Tibial artery (tissue), 4 donors: ENCODE results near the gene SUGP1.
"Not testable (repeated sequence)": the region's sequence is repeated elsewhere in the genome, so short reads cannot be mapped to it uniquely, and the experiment has no call there.

ENCODE experiments used
- DNase-seq, 2 donors: peaks; one replicate each; pipeline ENCODE4 v3.0.0-alpha.2; 2019
- H3K27ac ChIP-seq, 2 donors: fragments of 200-600 bp; sonication (generic) in 1 of 2; 1 replicate in 1 of 2; 2 replicates in 1 of 2; pipeline ENCODE4 v1.5.1; 2018 to 2019; ENCODE audit warnings: mild to moderate bottlenecking in 1 of 2
- H3K27me3 ChIP-seq, 2 donors: fragments of 200-600 bp; sonication (generic) in 1 of 2; one replicate each; pipeline versions ENCODE4 v1.5.1 to v1.6.0; 2016 to 2019
- H3K36me3 ChIP-seq, 3 donors: fragments of 200-600 bp; sonication (generic) in 2 of 3; one replicate each; pipeline ENCODE4 v1.5.1; 2016 to 2019; ENCODE audit warnings: mild to moderate bottlenecking in 2 of 3
- H3K4me1 ChIP-seq, 4 donors: fragments of 200-600 bp; sonication (generic) in 2 of 4; 1 replicate in 3 of 4; 2 replicates in 1 of 4; pipeline ENCODE4 v1.5.1; 2016 to 2019
- H3K4me3 ChIP-seq, 2 donors: fragments of 200-600 bp; sonication (generic) in 1 of 2; 1 replicate in 1 of 2; 2 replicates in 1 of 2; pipeline ENCODE4 v1.5.1; 2018 to 2019; ENCODE audit warnings: mild to moderate bottlenecking in 2 of 2
- H3K9me3 ChIP-seq, 3 donors: fragments of 200-600 bp; sonication (generic) in 1 of 3; one replicate each; pipeline ENCODE4 v1.5.1; 2016 to 2019
- intact Hi-C: fragments of 100-400 bp; cut with DNase I; formaldehyde crosslinking; loops from one replicate; pipeline ENCODE4 v1.15.0; 2023; ENCODE audit warnings: low total_unique reads
- TF ChIP-seq, protein P1 (sequence below), 2 experiments: fragments of 200-600 bp in 1 of 2; fragments of 450-650 bp in 1 of 2; IDR thresholded peaks; one replicate each; pipeline ENCODE4 v1.5.1; 2017 to 2019; ENCODE audit warnings: antibody characterized with exemption in 2 of 2, mild to moderate bottlenecking in 1 of 2, moderate library complexity in 1 of 2

SUGP1 gene

GRCh38 chr19:19257836-19258588, 62.3 kb downstream of the SUGP1 start:
- H3K4me3 ChIP-seq = no peak overlapping the region
- DNase-seq = no peak
- intact Hi-C loops = no loop called here
- TF ChIP-seq, protein P1, sequence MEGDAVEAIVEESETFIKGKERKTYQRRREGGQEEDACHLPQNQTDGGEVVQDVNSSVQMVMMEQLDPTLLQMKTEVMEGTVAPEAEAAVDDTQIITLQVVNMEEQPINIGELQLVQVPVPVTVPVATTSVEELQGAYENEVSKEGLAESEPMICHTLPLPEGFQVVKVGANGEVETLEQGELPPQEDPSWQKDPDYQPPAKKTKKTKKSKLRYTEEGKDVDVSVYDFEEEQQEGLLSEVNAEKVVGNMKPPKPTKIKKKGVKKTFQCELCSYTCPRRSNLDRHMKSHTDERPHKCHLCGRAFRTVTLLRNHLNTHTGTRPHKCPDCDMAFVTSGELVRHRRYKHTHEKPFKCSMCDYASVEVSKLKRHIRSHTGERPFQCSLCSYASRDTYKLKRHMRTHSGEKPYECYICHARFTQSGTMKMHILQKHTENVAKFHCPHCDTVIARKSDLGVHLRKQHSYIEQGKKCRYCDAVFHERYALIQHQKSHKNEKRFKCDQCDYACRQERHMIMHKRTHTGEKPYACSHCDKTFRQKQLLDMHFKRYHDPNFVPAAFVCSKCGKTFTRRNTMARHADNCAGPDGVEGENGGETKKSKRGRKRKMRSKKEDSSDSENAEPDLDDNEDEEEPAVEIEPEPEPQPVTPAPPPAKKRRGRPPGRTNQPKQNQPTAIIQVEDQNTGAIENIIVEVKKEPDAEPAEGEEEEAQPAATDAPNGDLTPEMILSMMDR (IDR thresholded peaks at IDR 0.05) = no peak
- peaks cover 0 to 86% of the 10 kb centered on the region in 2 donors for H3K27me3 ChIP-seq
- no peak overlapping the region for H3K27ac ChIP-seq
- peaks cover 0 to 7% (median 0%) of the 10 kb centered on the region in 3 donors for H3K9me3 ChIP-seq
- H3K36me3 ChIP-seq = no peaks in the 10 kb centered on the region
- H3K4me1 ChIP-seq = peaks cover 0 to 10% (median 9%) of the 10 kb centered on the region in 4 donors

DNA sequence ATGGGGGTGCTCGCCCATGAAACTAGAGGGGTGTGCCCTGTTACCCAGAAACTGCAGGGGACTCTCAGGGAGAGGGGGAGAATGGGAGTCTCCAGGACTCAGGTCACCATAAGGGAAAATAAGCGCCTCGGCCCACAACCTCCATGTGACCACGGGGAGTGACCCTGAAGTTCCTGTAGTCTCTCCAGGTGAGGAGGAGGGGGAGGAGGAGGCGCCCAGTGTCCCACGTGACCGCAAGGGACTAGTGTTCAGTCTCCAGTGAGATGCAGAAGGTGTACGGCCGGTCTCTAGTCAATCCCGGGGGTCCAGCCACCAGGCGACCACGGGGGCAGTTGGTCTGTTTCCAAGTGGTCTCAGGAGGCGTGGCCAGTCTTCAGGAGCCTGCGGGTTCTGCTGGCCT, 63.2 kb downstream of the SUGP1 start:
- Histone ChIP-seq H3K4me3 (no peak overlapping the region), H3K27me3 (peaks cover 0 to 84% of the 10 kb centered on the region in 2 donors), H3K4me1 (peaks cover 0 to 10% (median 9%) of the 10 kb centered on the region in 4 donors), H3K9me3 (peaks cover 0 to 7% (median 0%) of the 10 kb centered on the region in 3 donors), H3K36me3 (no peaks in the 10 kb centered on the region), H3K27ac (no peak overlapping the region)
- TF ChIP-seq, protein P1 (IDR thresholded peaks at IDR 0.05) = no peak
- no peak for DNase-seq
- intact Hi-C loops = no loop called here

- no peak for DNase-seq
- intact Hi-C loops = no loop called here
- H3K4me1 ChIP-seq = peaks cover 0 to 5% (median 4%) of the 10 kb centered on the region in 4 donors
- TF ChIP-seq, protein P1 (IDR thresholded peaks at IDR 0.05) = no peak
- H3K27ac ChIP-seq = no peak overlapping the region
- no peaks in the 10 kb centered on the region for H3K36me3 ChIP-seq
- peaks cover 0 to 82% of the 10 kb centered on the region in 2 donors for H3K27me3 ChIP-seq
- H3K9me3 ChIP-seq = peaks cover 0 to 7% (median 0%) of the 10 kb centered on the region in 3 donors
- H3K4me3 ChIP-seq = no peak overlapping the region
Measured at GRCh38 chr19:19256072-19256969, 64.0 kb downstream of the SUGP1 start.

DNA sequence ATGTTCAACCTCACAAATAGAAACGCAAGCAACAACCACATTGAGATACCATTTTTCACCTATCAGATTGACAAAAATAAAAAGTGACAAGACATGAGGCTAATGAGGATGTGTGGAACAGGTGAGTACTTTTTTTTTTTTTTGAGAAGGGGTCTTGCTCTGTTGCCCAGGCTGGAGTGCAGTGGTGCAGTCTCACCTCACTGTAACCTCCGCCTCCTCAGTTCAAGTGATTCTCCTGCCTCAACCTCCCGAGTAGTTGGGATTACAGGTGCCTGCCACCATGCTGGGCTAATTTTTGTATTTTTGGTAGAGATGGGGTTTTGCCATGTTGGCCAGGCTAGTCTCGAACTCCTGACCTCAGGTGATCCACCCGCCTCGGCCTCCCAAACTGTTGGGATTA, 66.9 kb downstream of the SUGP1 start:
- peaks cover 0 to 73% of the 10 kb centered on the region in 2 donors for H3K27me3 ChIP-seq
- intact Hi-C loops, H3K4me1 ChIP-seq, H3K4me3 ChIP-seq, H3K36me3 ChIP-seq, H3K9me3 ChIP-seq, DNase-seq, H3K27ac ChIP-seq: not testable (repeated sequence)

DNA sequence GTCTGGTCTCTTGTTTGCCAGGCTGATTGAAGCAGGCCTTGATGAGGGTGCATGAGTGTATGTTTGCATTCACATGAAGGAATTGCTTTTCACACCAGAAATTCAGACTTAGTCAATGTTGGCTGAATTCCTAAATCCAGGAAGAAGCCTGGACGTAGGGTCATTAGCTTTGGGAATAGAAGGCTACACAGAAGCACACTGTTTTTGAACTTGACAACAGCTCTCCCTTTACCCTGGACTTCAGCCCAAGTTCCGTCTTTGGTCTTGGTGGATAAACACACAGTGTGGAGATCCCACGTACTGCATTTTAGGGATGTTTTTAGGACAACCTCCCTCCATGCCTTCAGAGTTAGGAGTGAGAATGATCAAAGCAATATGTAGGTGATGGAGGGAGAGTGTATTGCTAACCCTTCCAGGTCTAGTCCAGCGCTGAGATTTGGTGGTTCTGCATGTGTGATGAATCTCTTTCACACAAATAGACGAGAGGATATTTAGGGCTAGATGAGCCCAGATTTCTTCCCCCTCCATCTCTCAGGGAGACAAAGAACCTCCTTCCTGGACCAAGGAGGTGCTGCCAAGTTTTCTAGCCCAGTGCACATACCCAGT, 70.0 kb downstream of the SUGP1 start:
- Histone ChIP-seq H3K4me1 (no peaks in the 10 kb centered on the region), H3K36me3 (no peaks in the 10 kb centered on the region), H3K9me3 (no peaks in the 10 kb centered on the region), H3K27me3 (peaks cover 0 to 42% of the 10 kb centered on the region in 2 donors), H3K27ac (no peak overlapping the region), H3K4me3 (no peak overlapping the region)
- DNase-seq = no peak
- TF ChIP-seq, protein P1 (IDR thresholded peaks at IDR 0.05) = no peak
- intact Hi-C loops = no loop called here
